ENCODE measurements around the gene ILF2. TPM values are rescaled to one million over a fixed set of nuclear protein-coding genes. Genes with fewer than 3 reads are reported as not detected.
"Not testable (repeated sequence)": the region's sequence is repeated elsewhere in the genome, so short reads cannot be mapped to it uniquely, and the experiment has no call there.

Gene ILF2
- 373 TPM for polyA plus RNA-seq (2013, experiment 1 of 2)
- 378 TPM for polyA plus RNA-seq (2013, experiment 2 of 2)

DNA sequence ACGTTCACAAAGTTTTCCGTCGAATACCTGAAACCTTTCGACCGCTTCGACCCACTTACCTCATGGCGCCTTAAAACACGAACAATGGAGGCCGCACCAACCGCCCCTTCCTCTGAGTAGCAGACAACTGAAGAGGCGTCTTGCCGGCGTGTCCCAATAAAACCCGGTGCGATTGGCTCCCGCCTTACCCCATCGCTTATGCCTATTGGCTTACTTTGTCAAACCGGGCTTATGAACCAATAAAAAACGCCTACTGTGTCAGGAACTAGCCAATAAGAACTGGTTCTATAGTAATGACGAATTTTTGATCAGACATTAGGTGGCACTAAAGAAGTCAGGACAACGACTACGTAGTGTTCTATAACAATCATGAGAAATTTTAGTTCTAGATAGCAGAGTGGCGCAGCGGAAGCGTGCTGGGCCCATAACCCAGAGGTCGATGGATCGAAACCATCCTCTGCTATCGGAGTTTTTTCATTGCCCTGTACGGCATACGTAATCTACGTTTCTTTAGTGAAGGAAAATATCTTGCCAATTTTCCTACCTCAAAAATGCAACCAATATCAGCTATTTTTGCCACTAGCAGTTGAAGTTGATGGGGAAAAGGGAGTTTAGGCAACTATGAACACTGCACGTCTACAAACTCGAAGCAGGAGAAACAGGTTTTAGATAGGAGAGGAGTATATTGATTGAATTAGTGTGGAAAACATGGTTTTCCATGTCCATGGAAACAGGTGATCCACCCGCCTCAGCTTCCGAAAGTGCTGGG lies at the start of gene ILF2:
TSS of gene ILF2 (minus strand) at position 135 of the 769 bp plus-strand sequence. CDS start at position 64, 71 bp downstream.
- peak within 1 kb of the TSS; percentile 85 for H3K56ac ChIP-seq (ENCODE audit: low read length)
- no peak within 1 kb of the TSS for H2BK15ac ChIP-seq (replicated peaks; ENCODE audit: low read depth)
- peak within 1 kb of the TSS; percentile 91 for H3K4me2 ChIP-seq (ENCODE audit: low read length)
- WGBS (ENCODE audit: extremely low coverage, insufficient coverage, low lambda C conversion rate): no CpG with 5 or more reads among the region's 35 CpGs
- peak within 1 kb of the TSS; percentile 64 for H2BK120ac ChIP-seq (ENCODE audit: low read depth, low read length)
- H2BK5ac ChIP-seq (ENCODE audit: low read length): no peak within 1 kb of the TSS
- peak within 1 kb of the TSS; percentile 96 for H3K9ac ChIP-seq (ENCODE audit: low read length)
- peak within 1 kb of the TSS; percentile 72 for H4K5ac ChIP-seq (ENCODE audit: low read length)
- peaks cover 11% of the 10 kb centered on the region for H3K36me3 ChIP-seq (ENCODE audit: control insufficient read depth, insufficient read depth, low read length)
- H3K79me2 ChIP-seq (ENCODE audit: control insufficient read depth, insufficient read depth, low read length): peaks cover 28% of the 10 kb centered on the region
- no peaks in the 10 kb centered on the region for H3K27me3 ChIP-seq (ENCODE audit: insufficient read depth, low read length, poor library complexity)
- H3K4me1 ChIP-seq (ENCODE audit: control insufficient read depth, low read depth, low read length): no peaks in the 10 kb centered on the region
- peaks cover 8% of the 10 kb centered on the region for H3K79me1 ChIP-seq (ENCODE audit: low read length)
- no peak within 1 kb of the TSS for H4K8ac ChIP-seq (ENCODE audit: low read depth, low read length)
- peak within 1 kb of the TSS; percentile 94 for H3K18ac ChIP-seq (ENCODE audit: low read length)
- peak within 1 kb of the TSS; percentile 3 for H3K27ac ChIP-seq (ENCODE audit: low read depth, low read length)
- peak within 1 kb of the TSS; percentile 32 for H3K23ac ChIP-seq (ENCODE audit: low read length)
- DNase-seq: peak; percentile 100
- H2AK5ac ChIP-seq (ENCODE audit: low read length): peak within 1 kb of the TSS; percentile 71
- peak within 1 kb of the TSS; percentile 97 for H3K4me3 ChIP-seq (ENCODE audit: low read length)
- H3K4ac ChIP-seq (ENCODE audit: low read depth, low read length): peak within 1 kb of the TSS; percentile 28

DNA sequence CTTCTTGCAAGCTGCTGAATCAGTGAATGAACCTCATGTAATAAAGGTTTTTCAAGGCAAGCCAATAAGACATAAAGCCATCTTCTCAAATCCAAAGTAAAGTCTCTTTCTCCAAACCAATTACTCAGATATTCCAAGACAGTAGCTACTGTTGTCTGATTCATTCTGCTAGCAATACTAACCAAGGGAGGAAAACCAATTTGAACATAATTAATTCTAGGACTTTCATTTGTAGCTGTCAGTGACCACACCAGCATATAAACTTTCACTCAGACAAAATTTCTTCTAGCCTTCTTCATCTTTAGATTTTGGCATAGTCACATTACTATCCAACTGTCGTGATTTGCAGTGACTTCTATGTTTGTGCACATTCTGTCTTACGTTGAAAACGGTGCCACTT lies 46.5 kb upstream of the ILF2 start:
- no peak for DNase-seq
- Histone ChIP-seq H3K27ac (ENCODE audit: low read depth, low read length) (no peak overlapping the region), H3K18ac (ENCODE audit: low read length) (no peak overlapping the region), H4K5ac (ENCODE audit: low read length) (no peak overlapping the region), H3K4me1 (ENCODE audit: control insufficient read depth, low read depth, low read length) (no peaks in the 10 kb centered on the region), H4K8ac (ENCODE audit: low read depth, low read length) (no peak overlapping the region), H3K4ac (ENCODE audit: low read depth, low read length) (no peak overlapping the region), H3K4me3 (ENCODE audit: low read length) (no peak overlapping the region), H2BK5ac (ENCODE audit: low read length) (no peak overlapping the region), H3K79me2 (ENCODE audit: control insufficient read depth, insufficient read depth, low read length) (no peaks in the 10 kb centered on the region), H3K4me2 (ENCODE audit: low read length) (no peak overlapping the region), H3K36me3 (ENCODE audit: control insufficient read depth, insufficient read depth, low read length) (no peaks in the 10 kb centered on the region), H3K79me1 (ENCODE audit: low read length) (no peaks in the 10 kb centered on the region), H3K56ac (ENCODE audit: low read length) (no peak overlapping the region), H3K9ac (ENCODE audit: low read length) (no peak overlapping the region), H2BK120ac (ENCODE audit: low read depth, low read length) (no peak overlapping the region), H3K23ac (ENCODE audit: low read length) (no peak overlapping the region), H3K27me3 (ENCODE audit: insufficient read depth, low read length, poor library complexity) (no peaks in the 10 kb centered on the region), H2BK15ac (replicated peaks; ENCODE audit: low read depth) (no peak overlapping the region), H2AK5ac (ENCODE audit: low read length) (no peak overlapping the region)
- WGBS (ENCODE audit: extremely low coverage, insufficient coverage, low lambda C conversion rate): no CpG with 5 or more reads among the region's 3 CpGs

GRCh38 chr1:153716211-153716610 lies 45.4 kb upstream of the ILF2 start:
- H3K23ac ChIP-seq (ENCODE audit: low read length); H3K79me2 ChIP-seq (ENCODE audit: control insufficient read depth, insufficient read depth, low read length); H3K36me3 ChIP-seq (ENCODE audit: control insufficient read depth, insufficient read depth, low read length); H3K4ac ChIP-seq (ENCODE audit: low read depth, low read length); H3K79me1 ChIP-seq (ENCODE audit: low read length); H3K4me1 ChIP-seq (ENCODE audit: control insufficient read depth, low read depth, low read length); H4K5ac ChIP-seq (ENCODE audit: low read length); H3K4me2 ChIP-seq (ENCODE audit: low read length); H3K27ac ChIP-seq (ENCODE audit: low read depth, low read length); H3K9ac ChIP-seq (ENCODE audit: low read length); H4K8ac ChIP-seq (ENCODE audit: low read depth, low read length); H3K18ac ChIP-seq (ENCODE audit: low read length); H3K56ac ChIP-seq (ENCODE audit: low read length); H2BK5ac ChIP-seq (ENCODE audit: low read length); DNase-seq; H2AK5ac ChIP-seq (ENCODE audit: low read length); H2BK120ac ChIP-seq (ENCODE audit: low read depth, low read length); H3K4me3 ChIP-seq (ENCODE audit: low read length); H2BK15ac ChIP-seq (replicated peaks; ENCODE audit: low read depth); H3K27me3 ChIP-seq (ENCODE audit: insufficient read depth, low read length, poor library complexity): not testable (repeated sequence)
- WGBS (ENCODE audit: extremely low coverage, insufficient coverage, low lambda C conversion rate): no CpG with 5 or more reads among the region's 5 CpGs

DNA sequence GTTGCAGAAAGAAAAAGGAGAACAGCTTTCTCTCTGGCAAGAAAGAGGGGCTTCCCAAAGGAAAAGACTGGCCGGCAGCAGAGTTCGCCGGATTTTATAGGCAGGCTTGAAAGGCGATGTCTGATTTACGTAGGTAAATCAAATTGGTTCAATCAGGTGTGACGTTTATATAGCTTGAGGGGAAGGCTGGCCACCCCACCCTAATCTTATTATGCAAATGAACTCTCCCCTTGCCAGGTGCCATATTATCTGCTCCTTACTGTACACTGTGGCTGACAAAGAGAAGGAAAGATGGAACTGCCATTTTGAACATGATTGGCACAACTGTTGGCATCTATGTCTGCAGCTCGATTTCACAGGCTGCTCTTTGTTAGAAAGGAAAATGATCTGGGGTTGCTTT lies 40.2 kb upstream of the ILF2 start:
- no peaks in the 10 kb centered on the region for H3K27me3 ChIP-seq (ENCODE audit: insufficient read depth, low read length, poor library complexity)
- no peak overlapping the region for H3K4me3 ChIP-seq (ENCODE audit: low read length)
- no peak overlapping the region for H3K23ac ChIP-seq (ENCODE audit: low read length)
- H2BK5ac ChIP-seq (ENCODE audit: low read length): no peak overlapping the region
- no peaks in the 10 kb centered on the region for H3K36me3 ChIP-seq (ENCODE audit: control insufficient read depth, insufficient read depth, low read length)
- no peak overlapping the region for H4K5ac ChIP-seq (ENCODE audit: low read length)
- no CpG with 5 or more reads among the region's 7 CpGs for WGBS (ENCODE audit: extremely low coverage, insufficient coverage, low lambda C conversion rate)
- no peak overlapping the region for H2BK120ac ChIP-seq (ENCODE audit: low read depth, low read length)
- H2AK5ac ChIP-seq (ENCODE audit: low read length): no peak overlapping the region
- no peaks in the 10 kb centered on the region for H3K79me2 ChIP-seq (ENCODE audit: control insufficient read depth, insufficient read depth, low read length)
- no peaks in the 10 kb centered on the region for H3K79me1 ChIP-seq (ENCODE audit: low read length)
- H4K8ac ChIP-seq (ENCODE audit: low read depth, low read length): no peak overlapping the region
- H3K18ac ChIP-seq (ENCODE audit: low read length): no peak overlapping the region
- no peak overlapping the region for H3K4ac ChIP-seq (ENCODE audit: low read depth, low read length)
- H3K27ac ChIP-seq (ENCODE audit: low read depth, low read length): no peak overlapping the region
- peaks cover 2% of the 10 kb centered on the region for H3K4me1 ChIP-seq (ENCODE audit: control insufficient read depth, low read depth, low read length)
- H3K56ac ChIP-seq (ENCODE audit: low read length): no peak overlapping the region
- no peak overlapping the region for H2BK15ac ChIP-seq (replicated peaks; ENCODE audit: low read depth)
- H3K9ac ChIP-seq (ENCODE audit: low read length): no peak overlapping the region
- DNase-seq: no peak
- H3K4me2 ChIP-seq (ENCODE audit: low read length): no peak overlapping the region

DNA sequence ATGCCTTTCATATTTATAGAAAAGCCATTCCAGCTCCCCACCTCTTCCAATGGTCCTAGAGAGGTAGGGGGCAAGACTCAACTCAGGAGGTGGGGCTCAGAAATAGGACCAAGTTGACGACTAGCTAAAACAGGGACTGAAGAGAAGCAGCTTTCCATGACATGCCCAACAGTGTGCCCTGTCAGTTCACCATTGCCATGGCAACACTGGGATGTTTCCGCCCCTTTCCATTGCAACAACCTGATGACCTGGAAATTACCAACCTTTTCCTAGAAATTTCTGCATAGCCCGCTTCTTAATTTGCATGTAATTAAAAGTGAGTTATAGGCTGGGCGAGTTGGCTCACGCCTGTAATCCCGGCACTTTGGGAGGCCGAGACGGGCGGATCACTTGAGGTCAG lies 34.7 kb upstream of the ILF2 start:
- Histone ChIP-seq H3K18ac (ENCODE audit: low read length) (no peak overlapping the region), H3K4me1 (ENCODE audit: control insufficient read depth, low read depth, low read length) (peaks cover 2% of the 10 kb centered on the region), H2BK120ac (ENCODE audit: low read depth, low read length) (no peak overlapping the region), H4K5ac (ENCODE audit: low read length) (no peak overlapping the region), H3K4me3 (ENCODE audit: low read length) (no peak overlapping the region), H3K9ac (ENCODE audit: low read length) (no peak overlapping the region), H3K27ac (ENCODE audit: low read depth, low read length) (no peak overlapping the region), H3K56ac (ENCODE audit: low read length) (no peak overlapping the region), H3K4me2 (ENCODE audit: low read length) (no peak overlapping the region), H3K23ac (ENCODE audit: low read length) (no peak overlapping the region), H3K79me2 (ENCODE audit: control insufficient read depth, insufficient read depth, low read length) (no peaks in the 10 kb centered on the region), H3K36me3 (ENCODE audit: control insufficient read depth, insufficient read depth, low read length) (no peaks in the 10 kb centered on the region), H2BK5ac (ENCODE audit: low read length) (no peak overlapping the region), H2BK15ac (replicated peaks; ENCODE audit: low read depth) (no peak overlapping the region), H3K27me3 (ENCODE audit: insufficient read depth, low read length, poor library complexity) (no peaks in the 10 kb centered on the region), H3K4ac (ENCODE audit: low read depth, low read length) (no peak overlapping the region), H2AK5ac (ENCODE audit: low read length) (no peak overlapping the region), H3K79me1 (ENCODE audit: low read length) (no peaks in the 10 kb centered on the region), H4K8ac (ENCODE audit: low read depth, low read length) (no peak overlapping the region)
- no CpG with 5 or more reads among the region's 9 CpGs for WGBS (ENCODE audit: extremely low coverage, insufficient coverage, low lambda C conversion rate)
- peak; percentile 67 for DNase-seq

DNA sequence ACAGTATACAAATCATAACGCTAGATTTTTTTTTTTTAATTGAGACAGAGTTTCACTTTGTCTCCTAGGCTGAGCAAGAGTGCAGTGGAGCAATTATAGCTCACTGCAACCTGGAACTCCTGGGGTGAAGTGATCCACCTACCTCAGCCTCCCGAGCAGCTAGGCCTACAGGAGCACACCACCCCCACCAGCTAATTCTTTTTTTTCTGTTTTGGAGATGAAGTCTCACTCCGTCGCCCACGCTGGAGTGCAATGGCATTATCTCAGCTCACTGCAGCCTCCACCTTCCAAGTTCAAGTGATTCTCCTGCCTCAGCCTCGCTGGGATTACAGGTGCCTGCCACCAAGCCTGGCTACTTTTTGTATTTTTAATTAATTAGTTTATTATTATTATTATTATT lies 29.0 kb upstream of the ILF2 start:
- H3K27ac ChIP-seq (ENCODE audit: low read depth, low read length): no peak overlapping the region
- no peaks in the 10 kb centered on the region for H3K27me3 ChIP-seq (ENCODE audit: insufficient read depth, low read length, poor library complexity)
- no peaks in the 10 kb centered on the region for H3K79me1 ChIP-seq (ENCODE audit: low read length)
- no peak overlapping the region for H3K4me3 ChIP-seq (ENCODE audit: low read length)
- no peaks in the 10 kb centered on the region for H3K36me3 ChIP-seq (ENCODE audit: control insufficient read depth, insufficient read depth, low read length)
- no peak overlapping the region for H3K23ac ChIP-seq (ENCODE audit: low read length)
- H3K56ac ChIP-seq (ENCODE audit: low read length): no peak overlapping the region
- no peak overlapping the region for H3K18ac ChIP-seq (ENCODE audit: low read length)
- H3K4me2 ChIP-seq (ENCODE audit: low read length): no peak overlapping the region
- H3K4me1 ChIP-seq (ENCODE audit: control insufficient read depth, low read depth, low read length): peaks cover 12% of the 10 kb centered on the region
- no peak for DNase-seq
- H3K9ac ChIP-seq (ENCODE audit: low read length): no peak overlapping the region
- no peak overlapping the region for H3K4ac ChIP-seq (ENCODE audit: low read depth, low read length)
- H2BK15ac ChIP-seq (replicated peaks; ENCODE audit: low read depth): no peak overlapping the region
- H4K5ac ChIP-seq (ENCODE audit: low read length): no peak overlapping the region
- H4K8ac ChIP-seq (ENCODE audit: low read depth, low read length): no peak overlapping the region
- no peak overlapping the region for H2BK120ac ChIP-seq (ENCODE audit: low read depth, low read length)
- no peak overlapping the region for H2BK5ac ChIP-seq (ENCODE audit: low read length)
- no CpG with 5 or more reads among the region's 6 CpGs for WGBS (ENCODE audit: extremely low coverage, insufficient coverage, low lambda C conversion rate)
- no peaks in the 10 kb centered on the region for H3K79me2 ChIP-seq (ENCODE audit: control insufficient read depth, insufficient read depth, low read length)
- no peak overlapping the region for H2AK5ac ChIP-seq (ENCODE audit: low read length)

Data from mesendoderm (in vitro differentiated cells).